HEK293 (cell line): ENCODE data around the gene RPS15.

Source experiments
- KLF17 ChIP-seq: fragments of 450-650 bp; formaldehyde crosslinking; IDR thresholded peaks from 2 replicates; pipeline ENCODE4 v1.5.1; 2016; ENCODE audit warnings: missing biosample characterization, missing genetic modification characterization
- KLF8 ChIP-seq: fragments of 450-650 bp; formaldehyde crosslinking; IDR thresholded peaks from 2 replicates; pipeline ENCODE4 v1.5.1; 2016; ENCODE audit warnings: missing biosample characterization, missing genetic modification characterization
- KLF9 ChIP-seq: fragments of 450-650 bp; formaldehyde crosslinking; IDR thresholded peaks from 2 replicates; pipeline ENCODE4 v1.5.1; 2016; ENCODE audit warnings: missing biosample characterization, missing genetic modification characterization, low read depth
- PRDM2 ChIP-seq: fragments of 450-650 bp; formaldehyde crosslinking; IDR thresholded peaks from 2 replicates; pipeline ENCODE4 v1.5.1; 2016; ENCODE audit warnings: missing biosample characterization, missing genetic modification characterization, borderline replicate concordance
- ZBTB17 ChIP-seq: fragments of 450-650 bp; formaldehyde crosslinking; IDR thresholded peaks from 2 replicates; pipeline ENCODE4 v1.5.1; 2016; ENCODE audit warnings: missing biosample characterization, missing genetic modification characterization
- ZNF10 ChIP-seq: fragments of 450-650 bp; formaldehyde crosslinking; IDR thresholded peaks from 2 replicates; pipeline ENCODE4 v1.5.1; 2017; ENCODE audit warnings: missing biosample characterization, missing genetic modification characterization
- ZNF121 ChIP-seq: fragments of 450-650 bp; formaldehyde crosslinking; IDR thresholded peaks from 2 replicates; pipeline ENCODE4 v1.5.1; 2016; ENCODE audit warnings: missing biosample characterization, missing genetic modification characterization
- ZNF132 ChIP-seq: fragments of 450-650 bp; formaldehyde crosslinking; IDR thresholded peaks from 2 replicates; pipeline ENCODE4 v1.5.1; 2017; ENCODE audit warnings: missing biosample characterization, missing genetic modification characterization, borderline replicate concordance
- ZNF274 ChIP-seq, 2 experiments: fragments of 200-500 bp in 1 of 2; fragments of 450-650 bp in 1 of 2; sonication (Bioruptor generic) in 1 of 2; formaldehyde crosslinking in 1 of 2; IDR thresholded peaks; 2 replicates each; pipeline versions ENCODE4 v1.5.1 to v1.6.1; 2014 to 2016; ENCODE audit warnings: borderline replicate concordance in 1 of 2, inconsistent platforms in 1 of 2, low read length in 1 of 2, missing biosample characterization in 1 of 2, missing genetic modification characterization in 1 of 2
- ZNF302 ChIP-seq: fragments of 450-650 bp; formaldehyde crosslinking; IDR thresholded peaks from 2 replicates; pipeline ENCODE4 v1.5.1; 2016; ENCODE audit warnings: missing biosample characterization, missing genetic modification characterization, low read depth
- ZNF311 ChIP-seq: fragments of 450-650 bp; formaldehyde crosslinking; IDR thresholded peaks from 2 replicates; pipeline ENCODE4 v1.5.1; 2017; ENCODE audit warnings: missing biosample characterization, missing genetic modification characterization, borderline replicate concordance
- ZNF324 ChIP-seq: fragments of 450-650 bp; formaldehyde crosslinking; IDR thresholded peaks from 2 replicates; pipeline ENCODE4 v1.5.1; 2016; ENCODE audit warnings: missing biosample characterization, missing genetic modification characterization
- ZNF555 ChIP-seq: fragments of 450-650 bp; formaldehyde crosslinking; conservative IDR thresholded peaks from 2 replicates; pipeline ENCODE4 v1.5.1; 2017; ENCODE audit warnings: missing biosample characterization, mild to moderate bottlenecking, missing genetic modification characterization, inconsistent platforms
- ZNF596 ChIP-seq: fragments of 450-650 bp; IDR thresholded peaks from 2 replicates; pipeline ENCODE4 v1.5.0; 2018; ENCODE audit warnings: missing biosample characterization, mild to moderate bottlenecking, missing genetic modification characterization, moderate library complexity
- ZNF600 ChIP-seq: fragments of 450-650 bp; formaldehyde crosslinking; IDR thresholded peaks from 2 replicates; pipeline ENCODE4 v1.5.1; 2016; ENCODE audit warnings: missing biosample characterization, missing genetic modification characterization
- ZNF658 ChIP-seq: fragments of 450-650 bp; formaldehyde crosslinking; IDR thresholded peaks from 2 replicates; pipeline ENCODE4; 2016; ENCODE audit warnings: missing biosample characterization, missing genetic modification characterization
- ZNF830 ChIP-seq: fragments of 450-650 bp; IDR thresholded peaks from 2 replicates; pipeline ENCODE4 v1.5.0; 2018; ENCODE audit warnings: missing biosample characterization, missing genetic modification characterization, low read depth, mild to moderate bottlenecking, moderate library complexity
- ZXDB ChIP-seq: fragments of 450-650 bp; formaldehyde crosslinking; IDR thresholded peaks from 2 replicates; pipeline ENCODE4 v1.5.1; 2016; ENCODE audit warnings: missing biosample characterization, missing genetic modification characterization
- TF ChIP-seq, protein P1 (sequence below): fragments of 450-650 bp; formaldehyde crosslinking; IDR thresholded peaks from 2 replicates; pipeline ENCODE4 v1.5.1; 2016; ENCODE audit warnings: missing biosample characterization, missing genetic modification characterization
- TF ChIP-seq, protein P2 (sequence below): fragments of 450-650 bp; formaldehyde crosslinking; IDR thresholded peaks from 2 replicates; pipeline ENCODE4 v1.5.1; 2017; ENCODE audit warnings: missing biosample characterization, mild to moderate bottlenecking, missing genetic modification characterization, moderate library complexity
- TF ChIP-seq, protein P3 (sequence below): fragments of 450-650 bp; formaldehyde crosslinking; conservative IDR thresholded peaks from 2 replicates; pipeline ENCODE4 v1.5.1; 2016; ENCODE audit warnings: low read depth, missing biosample characterization, missing genetic modification characterization
- TF ChIP-seq, protein P4 (sequence below): fragments of 450-650 bp; formaldehyde crosslinking; IDR thresholded peaks from 2 replicates; pipeline ENCODE4 v1.5.1; 2016; ENCODE audit warnings: missing biosample characterization, missing genetic modification characterization

The RPS15 gene

GRCh38 chr19:1396019-1396767 is 42.0 kb upstream of the RPS15 start (continued):
- TF ChIP-seq ZNF10 (tag by site-specific recombination): peak; percentile 90
- TF ChIP-seq, protein P1, sequence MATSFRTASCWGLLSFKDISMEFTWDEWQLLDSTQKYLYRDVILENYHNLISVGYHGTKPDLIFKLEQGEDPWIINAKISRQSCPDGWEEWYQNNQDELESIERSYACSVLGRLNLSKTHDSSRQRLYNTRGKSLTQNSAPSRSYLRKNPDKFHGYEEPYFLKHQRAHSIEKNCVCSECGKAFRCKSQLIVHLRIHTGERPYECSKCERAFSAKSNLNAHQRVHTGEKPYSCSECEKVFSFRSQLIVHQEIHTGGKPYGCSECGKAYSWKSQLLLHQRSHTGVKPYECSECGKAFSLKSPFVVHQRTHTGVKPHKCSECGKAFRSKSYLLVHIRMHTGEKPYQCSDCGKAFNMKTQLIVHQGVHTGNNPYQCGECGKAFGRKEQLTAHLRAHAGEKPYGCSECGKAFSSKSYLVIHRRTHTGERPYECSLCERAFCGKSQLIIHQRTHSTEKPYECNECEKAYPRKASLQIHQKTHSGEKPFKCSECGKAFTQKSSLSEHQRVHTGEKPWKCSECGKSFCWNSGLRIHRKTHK (tag by site-specific recombination): no peak
- no peak for TF ChIP-seq ZNF658 (tag by site-specific recombination)
- no peak for TF ChIP-seq ZNF555 (tag by site-specific recombination)
- peak; percentile 69; the same call in 1 of the 2 replicates for TF ChIP-seq ZXDB (tag by site-specific recombination)
- 0 out of 2 replicates have a peak, but pooled peaks have one; percentile 10 for TF ChIP-seq ZBTB17 (tag by site-specific recombination)
- peak; percentile 19; the same call in 1 of the 2 replicates for TF ChIP-seq KLF8 (tag by site-specific recombination)
- peak; percentile 60 for TF ChIP-seq KLF17
- no peak for TF ChIP-seq ZNF830 (tag by site-specific recombination)
- TF ChIP-seq, protein P2, sequence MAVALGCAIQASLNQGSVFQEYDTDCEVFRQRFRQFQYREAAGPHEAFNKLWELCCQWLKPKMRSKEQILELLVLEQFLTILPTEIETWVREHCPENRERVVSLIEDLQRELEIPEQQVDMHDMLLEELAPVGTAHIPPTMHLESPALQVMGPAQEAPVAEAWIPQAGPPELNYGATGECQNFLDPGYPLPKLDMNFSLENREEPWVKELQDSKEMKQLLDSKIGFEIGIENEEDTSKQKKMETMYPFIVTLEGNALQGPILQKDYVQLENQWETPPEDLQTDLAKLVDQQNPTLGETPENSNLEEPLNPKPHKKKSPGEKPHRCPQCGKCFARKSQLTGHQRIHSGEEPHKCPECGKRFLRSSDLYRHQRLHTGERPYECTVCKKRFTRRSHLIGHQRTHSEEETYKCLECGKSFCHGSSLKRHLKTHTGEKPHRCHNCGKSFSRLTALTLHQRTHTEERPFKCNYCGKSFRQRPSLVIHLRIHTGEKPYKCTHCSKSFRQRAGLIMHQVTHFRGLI (tag by site-specific recombination): no peak
- no peak for TF ChIP-seq ZNF132 (tag by site-specific recombination)
- TF ChIP-seq ZNF324 (tag by site-specific recombination): no peak
- no peak for TF ChIP-seq ZNF302 (tag by site-specific recombination)
- TF ChIP-seq ZNF600 (tag by site-specific recombination): peak; percentile 89
- TF ChIP-seq, protein P3, sequence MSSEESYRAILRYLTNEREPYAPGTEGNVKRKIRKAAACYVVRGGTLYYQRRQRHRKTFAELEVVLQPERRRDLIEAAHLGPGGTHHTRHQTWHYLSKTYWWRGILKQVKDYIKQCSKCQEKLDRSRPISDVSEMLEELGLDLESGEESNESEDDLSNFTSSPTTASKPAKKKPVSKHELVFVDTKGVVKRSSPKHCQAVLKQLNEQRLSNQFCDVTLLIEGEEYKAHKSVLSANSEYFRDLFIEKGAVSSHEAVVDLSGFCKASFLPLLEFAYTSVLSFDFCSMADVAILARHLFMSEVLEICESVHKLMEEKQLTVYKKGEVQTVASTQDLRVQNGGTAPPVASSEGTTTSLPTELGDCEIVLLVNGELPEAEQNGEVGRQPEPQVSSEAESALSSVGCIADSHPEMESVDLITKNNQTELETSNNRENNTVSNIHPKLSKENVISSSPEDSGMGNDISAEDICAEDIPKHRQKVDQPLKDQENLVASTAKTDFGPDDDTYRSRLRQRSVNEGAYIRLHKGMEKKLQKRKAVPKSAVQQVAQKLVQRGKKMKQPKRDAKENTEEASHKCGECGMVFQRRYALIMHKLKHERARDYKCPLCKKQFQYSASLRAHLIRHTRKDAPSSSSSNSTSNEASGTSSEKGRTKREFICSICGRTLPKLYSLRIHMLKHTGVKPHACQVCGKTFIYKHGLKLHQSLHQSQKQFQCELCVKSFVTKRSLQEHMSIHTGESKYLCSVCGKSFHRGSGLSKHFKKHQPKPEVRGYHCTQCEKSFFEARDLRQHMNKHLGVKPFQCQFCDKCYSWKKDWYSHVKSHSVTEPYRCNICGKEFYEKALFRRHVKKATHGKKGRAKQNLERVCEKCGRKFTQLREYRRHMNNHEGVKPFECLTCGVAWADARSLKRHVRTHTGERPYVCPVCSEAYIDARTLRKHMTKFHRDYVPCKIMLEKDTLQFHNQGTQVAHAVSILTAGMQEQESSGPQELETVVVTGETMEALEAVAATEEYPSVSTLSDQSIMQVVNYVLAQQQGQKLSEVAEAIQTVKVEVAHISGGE: no peak
- no peak for TF ChIP-seq ZNF274 (IDR thresholded peaks at IDR 0.05; ENCODE audit: low read length)
- no peak for TF ChIP-seq ZNF274 (tag by site-specific recombination; IDR thresholded peaks at IDR 0.05; ENCODE audit: borderline replicate concordance)
- TF ChIP-seq ZNF311: no peak
- no peak for TF ChIP-seq ZNF121
- TF ChIP-seq KLF9 (tag by site-specific recombination): peak; percentile 70
- no peak for TF ChIP-seq PRDM2 (tag by site-specific recombination)
- no peak for TF ChIP-seq ZNF596 (tag by site-specific recombination)
- TF ChIP-seq, protein P4, sequence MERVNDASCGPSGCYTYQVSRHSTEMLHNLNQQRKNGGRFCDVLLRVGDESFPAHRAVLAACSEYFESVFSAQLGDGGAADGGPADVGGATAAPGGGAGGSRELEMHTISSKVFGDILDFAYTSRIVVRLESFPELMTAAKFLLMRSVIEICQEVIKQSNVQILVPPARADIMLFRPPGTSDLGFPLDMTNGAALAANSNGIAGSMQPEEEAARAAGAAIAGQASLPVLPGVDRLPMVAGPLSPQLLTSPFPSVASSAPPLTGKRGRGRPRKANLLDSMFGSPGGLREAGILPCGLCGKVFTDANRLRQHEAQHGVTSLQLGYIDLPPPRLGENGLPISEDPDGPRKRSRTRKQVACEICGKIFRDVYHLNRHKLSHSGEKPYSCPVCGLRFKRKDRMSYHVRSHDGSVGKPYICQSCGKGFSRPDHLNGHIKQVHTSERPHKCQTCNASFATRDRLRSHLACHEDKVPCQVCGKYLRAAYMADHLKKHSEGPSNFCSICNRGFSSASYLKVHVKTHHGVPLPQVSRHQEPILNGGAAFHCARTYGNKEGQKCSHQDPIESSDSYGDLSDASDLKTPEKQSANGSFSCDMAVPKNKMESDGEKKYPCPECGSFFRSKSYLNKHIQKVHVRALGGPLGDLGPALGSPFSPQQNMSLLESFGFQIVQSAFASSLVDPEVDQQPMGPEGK (tag by site-specific recombination): 0 out of 2 replicates have a peak, but pooled peaks have one; percentile 14
